HTERT RPE-1 (cell line): Measurements from ENCODE around the gene ATP4B.
"Not testable (repeated sequence)": the region's sequence is repeated elsewhere in the genome, so short reads cannot be mapped to it uniquely, and the experiment has no call there.

Experiments
- in situ Hi-C: fragments of 300-500 bp; cut with MboI; formaldehyde crosslinking; loops from 4 replicates; pipeline ENCODE4 v1.14.3; 2020; ENCODE audit warnings: low sequenced_read_pairs

ATP4B gene

GRCh38 chr13:113627136-113627535 lies 30.9 kb downstream of the ATP4B start:
- in situ Hi-C loops: no loop called here

DNA sequence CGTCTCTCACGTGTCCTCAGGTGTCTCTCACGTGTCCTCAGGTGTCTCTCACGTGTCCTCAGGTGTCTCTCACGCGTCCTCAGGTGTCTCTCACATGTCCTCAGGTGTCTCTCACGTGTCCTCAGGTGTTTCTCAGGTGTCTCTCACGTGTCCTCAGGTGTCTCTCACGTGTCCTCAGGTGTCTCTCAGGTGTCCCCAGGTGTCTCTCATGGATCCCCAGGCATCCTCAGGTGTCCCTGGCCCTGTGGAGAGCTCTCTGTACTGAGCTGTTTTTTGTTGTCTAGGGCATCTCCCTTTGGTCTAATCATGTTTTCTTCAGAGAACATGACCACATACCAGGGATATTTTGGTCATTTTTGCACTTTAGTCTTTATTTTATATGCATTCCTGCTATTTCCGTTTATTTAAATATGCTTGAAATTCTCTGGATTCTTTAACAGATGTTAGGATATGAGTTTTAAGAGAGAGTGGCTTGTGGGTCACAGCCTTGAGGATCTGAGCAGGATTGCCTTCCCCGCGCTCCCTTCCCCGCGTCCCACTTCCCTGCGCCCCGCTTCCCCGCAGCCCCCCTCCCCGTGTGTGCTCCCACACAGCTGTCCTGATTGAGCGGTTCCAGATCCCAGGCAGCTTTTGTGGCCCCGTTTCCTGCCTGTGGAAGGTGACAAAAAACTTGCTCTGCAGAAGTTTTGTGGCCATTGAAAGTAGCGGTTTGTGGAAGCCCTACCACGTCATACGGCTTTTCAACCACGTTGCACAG lies 31.9 kb downstream of the ATP4B start:
- in situ Hi-C loops: no loop called here

- in situ Hi-C loops: not testable (repeated sequence)
These were observed 33.2 kb downstream of the ATP4B start for GRCh38 chr13:113624640-113625304.

DNA sequence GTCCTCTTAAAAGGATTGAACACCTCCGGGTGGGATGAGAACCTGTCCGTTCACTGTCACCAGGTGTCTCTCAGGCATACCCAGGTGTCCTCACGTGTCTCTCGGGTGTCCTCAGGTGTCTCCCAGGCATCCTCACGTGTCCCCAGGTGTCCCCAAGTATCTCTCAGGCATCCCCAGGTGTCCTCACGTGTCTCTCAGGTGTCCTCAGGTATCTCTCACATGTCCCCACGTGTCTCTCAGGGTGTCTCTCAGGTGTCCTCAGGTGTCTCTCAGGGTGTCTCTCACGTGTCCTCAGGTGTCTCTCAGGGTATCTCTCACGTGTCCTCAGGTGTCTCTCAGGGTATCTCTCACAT lies 33.8 kb downstream of the ATP4B start:
- in situ Hi-C loops: no loop called here

DNA sequence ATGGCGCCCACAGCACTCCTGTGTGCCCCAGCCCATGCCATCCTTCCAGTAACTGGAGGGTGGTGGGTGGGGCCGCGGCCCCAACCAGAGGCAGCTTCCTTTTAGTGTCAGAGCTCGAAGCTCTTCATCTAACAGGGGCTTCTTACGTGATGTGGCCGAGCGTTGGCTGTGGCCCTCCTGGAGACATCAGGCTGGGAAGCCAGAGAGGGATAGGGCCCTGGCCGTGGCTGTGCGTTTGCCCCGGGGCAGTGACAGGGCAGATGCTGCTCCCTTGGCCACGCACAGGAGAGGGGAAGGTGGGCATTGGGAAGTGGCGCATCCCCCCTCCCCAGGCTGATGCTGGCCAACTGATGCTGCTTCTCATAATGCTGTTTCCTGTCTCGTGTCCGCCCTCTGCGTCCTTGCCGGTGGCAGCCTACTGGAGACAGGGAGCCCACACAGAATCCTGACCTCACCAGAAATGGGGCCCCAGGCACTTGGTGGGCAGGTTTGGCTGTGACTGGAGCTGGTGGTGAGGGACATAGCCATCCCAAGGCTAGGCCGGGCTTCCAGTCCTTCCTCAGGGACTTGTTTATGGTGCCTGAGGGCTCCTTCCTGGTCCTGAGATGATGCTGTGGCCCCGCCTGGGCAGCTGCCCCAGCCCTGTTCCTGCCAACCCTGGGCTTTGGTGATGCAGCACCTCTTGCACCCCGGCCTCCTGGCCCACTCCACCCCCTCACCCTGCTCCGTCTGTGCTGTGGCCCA lies 34.3 kb downstream of the ATP4B start:
- in situ Hi-C loops: no loop called here

DNA sequence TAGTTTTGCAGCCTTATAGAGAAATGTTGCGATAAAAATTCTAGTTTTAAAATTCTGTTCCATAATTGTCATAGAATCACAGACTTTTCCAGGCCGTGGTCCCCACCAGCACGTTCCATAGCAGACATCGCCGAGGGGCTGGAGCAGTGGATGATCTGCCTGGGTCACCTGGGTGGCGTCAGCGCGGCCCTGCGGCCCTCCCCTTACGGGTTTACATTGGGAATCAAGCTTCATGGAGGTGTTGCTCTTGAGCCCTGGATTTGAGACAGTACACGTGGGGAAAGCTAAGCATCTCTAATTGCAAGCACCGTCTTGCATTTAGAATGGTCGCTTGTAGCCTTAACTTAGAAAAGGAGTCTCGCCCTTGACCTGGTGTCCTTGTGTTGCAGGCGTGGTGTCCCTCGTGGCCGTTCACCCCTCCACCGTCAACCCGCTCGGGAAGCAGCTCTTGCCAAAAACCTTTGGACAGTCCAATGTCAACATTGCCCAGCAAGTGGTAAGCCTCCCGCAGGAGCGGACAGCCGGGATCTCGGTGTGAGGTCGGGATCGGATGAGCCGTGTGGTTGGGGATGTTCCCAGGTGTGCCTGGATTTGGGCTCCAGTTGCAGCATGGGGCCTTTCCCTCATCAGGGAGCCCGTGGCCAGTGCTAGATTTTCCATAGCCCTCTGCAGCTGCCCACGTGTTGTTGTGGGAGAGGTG lies 35.1 kb downstream of the ATP4B start:
- in situ Hi-C loops: no loop called here

DNA sequence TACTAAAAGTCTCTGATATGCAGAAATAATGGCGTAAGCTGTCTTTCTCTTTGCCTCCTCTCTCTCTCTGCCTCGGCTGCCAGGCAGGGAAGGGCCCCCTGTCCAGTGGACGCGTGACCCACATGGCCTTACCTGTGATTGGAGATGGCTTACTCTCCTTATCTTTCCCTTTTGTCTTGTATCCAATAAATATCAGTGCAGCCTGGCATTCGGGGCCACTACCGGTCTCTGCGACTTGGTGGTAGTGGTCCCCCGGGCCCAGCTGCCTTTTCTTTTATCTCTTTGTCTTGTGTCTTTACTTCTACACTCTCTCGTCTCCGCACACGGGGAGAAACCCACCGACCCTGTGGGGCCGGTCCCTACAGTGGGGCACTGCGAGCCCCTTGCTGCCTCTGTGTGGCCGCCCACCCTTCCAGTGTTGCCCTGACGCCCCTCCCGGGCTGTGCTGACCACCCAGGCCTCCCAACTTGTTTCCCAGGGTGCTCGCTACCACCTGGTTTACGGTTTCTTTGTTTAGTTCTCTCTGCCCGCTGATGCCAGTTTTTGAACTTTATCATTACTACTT lies 35.9 kb downstream of the ATP4B start:
- in situ Hi-C loops: not testable (repeated sequence)

DNA sequence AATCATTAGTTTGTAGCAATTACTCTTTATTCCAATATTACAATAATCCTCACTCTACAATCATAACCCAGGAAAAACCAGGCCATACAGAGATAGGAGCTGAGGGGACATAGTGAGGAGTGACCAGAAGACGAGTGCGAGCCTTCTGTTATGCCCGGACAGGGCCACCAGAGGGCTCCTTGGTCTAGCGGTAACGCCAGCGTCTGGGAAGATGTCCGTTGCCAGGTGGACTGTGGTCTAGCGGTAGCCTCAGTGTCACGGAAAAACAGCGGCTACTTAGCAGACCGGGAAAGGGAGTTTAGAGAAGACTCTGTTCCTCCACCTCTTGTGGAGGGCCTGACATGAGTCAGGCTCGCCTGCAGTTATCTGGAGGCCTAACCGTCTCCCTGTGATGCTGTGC lies 36.5 kb downstream of the ATP4B start:
- in situ Hi-C loops: not testable (repeated sequence)

- in situ Hi-C loops: no loop called here
These were observed 37.0 kb downstream of the ATP4B start for GRCh38 chr13:113621046-113621445.

DNA sequence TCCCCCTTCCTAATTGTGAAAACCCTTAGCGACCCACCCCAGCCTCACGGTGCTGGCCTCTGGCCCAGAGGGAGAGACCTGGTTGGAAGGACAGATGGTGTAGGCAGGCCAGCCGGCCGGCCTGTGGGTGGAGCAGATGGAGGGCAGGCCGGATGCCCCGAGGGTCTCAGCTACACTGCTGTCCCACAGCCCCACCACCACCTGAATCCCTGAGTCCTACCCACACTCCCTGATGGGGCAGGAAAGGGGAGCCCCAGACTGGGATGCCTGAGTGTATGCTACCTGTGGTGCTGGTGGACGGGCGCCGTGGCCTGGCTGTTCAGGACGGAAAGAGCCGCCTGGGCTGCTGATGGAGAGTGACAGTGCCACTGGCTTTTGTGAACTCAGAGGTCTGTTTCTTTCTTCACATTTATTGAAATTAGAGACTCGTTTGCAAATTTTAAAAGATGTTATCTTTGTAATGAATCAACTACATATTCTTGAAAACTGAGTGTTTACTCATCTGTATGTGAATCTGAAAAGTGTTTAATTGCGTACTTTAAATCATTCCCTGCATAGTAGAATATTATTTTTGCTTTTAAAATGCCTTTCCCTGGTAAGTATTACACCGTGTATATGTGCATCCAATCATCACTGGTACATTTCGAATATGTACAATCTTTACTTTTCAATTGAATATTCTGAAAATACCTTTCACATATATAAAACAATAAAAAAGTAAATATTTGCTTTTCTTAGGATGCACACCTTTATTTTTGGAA lies 37.8 kb downstream of the ATP4B start:
- in situ Hi-C loops: no loop called here

DNA sequence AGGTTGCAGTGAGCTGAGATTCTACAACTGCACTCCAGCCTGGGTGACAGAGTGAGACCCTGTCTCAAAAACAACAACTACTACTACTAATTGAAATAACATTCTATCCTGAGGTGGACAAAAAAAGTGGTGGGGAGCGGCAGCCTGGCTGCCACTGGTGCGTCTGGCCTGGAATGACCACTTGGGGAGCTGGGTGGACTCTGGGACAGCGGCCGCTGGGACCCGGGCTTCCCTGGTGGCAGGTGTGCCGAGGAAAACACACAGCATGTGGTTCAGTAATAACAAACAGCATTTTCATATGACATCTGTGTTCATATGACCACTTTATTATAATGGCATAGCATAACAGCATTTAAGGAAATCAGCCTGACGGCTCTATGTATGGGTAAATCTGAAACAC lies 39.5 kb downstream of the ATP4B start:
- in situ Hi-C loops: no loop called here

DNA sequence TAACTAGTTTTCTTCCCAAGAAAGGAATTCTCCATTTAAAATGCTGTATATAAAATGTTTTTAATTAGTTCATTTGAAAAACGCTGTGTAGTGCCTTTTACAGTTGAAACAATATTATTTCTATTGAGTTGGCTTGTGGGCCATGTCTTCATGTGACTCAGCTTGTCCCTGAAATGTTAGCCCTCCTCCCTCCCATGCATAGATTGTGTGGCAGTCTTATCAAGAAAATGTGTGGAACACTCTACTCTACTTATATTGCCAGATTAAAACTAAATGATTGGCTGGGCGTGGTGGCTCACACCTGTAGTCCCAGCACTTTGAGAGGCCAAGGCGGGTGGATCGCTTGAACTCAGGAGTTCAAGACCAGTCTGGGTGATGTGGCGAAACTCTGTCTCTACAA lies 40.0 kb downstream of the ATP4B start:
- in situ Hi-C loops: no loop called here

DNA sequence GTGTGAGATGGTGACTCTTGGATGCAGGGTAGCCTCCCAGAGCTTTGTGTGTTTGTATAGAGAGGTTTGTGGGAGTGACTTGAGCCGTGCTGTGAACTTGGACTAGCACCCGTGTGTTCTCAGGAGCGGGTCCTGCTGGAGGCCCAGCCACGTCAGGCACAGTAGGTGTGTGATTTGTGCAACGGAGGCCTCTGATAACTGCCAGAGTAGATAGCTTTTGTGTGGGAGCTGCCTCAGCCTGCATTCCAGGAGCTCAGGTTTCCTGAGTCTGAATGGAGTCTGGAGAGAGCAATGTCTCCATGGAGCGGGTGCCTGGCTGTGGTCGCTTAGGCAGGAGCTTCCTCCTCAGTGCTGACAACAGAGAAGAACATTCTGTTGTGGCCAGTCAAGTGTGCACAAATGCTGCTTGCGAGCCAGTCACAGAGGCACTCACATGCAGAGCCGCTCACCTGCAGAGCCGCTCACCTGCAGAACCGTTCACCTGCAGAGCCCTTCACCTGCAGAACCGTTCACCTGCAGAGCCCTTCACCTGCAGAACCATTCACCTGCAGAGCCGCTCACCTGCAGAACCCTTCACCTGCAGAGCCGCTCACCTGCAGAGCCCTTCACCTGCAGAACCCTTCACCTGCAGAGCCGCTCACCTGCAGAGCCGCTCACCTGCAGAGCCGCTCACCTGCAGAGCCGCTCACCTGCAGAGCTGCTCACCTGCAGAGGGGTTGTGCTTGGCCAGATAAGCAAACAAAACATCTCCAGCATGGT lies 40.8 kb downstream of the ATP4B start:
- in situ Hi-C loops: no loop called here

DNA sequence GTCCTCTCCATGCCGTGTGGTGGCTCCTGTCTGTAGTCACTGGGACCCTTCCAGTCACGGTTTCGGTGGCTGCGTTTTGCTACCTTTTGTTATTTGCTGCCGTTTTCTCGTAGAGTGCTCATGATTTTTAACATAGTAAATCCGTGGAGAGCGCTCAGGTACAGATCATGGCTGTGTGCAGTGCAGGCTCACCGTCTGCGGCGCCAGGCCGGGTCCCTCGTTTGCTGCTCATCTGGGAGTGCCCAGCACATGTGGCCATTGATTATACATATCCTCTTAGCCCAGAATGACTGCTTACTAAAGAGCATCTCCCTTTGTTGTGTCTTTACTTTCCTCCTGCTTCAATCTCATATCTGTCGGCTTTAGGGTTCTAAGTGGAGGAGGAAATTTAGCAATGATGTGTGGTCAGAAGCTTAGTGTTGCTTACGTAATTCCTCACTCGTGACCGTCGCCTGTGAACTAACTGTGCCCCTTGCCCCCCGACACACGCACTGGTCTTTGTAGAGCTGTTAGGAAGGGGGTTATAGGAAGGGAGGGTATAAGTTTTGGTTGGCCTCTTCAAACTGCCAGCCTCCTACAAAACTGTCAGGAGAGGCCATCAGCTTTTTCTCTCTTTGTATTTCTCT lies 41.6 kb downstream of the ATP4B start:
- in situ Hi-C loops: no loop called here

DNA sequence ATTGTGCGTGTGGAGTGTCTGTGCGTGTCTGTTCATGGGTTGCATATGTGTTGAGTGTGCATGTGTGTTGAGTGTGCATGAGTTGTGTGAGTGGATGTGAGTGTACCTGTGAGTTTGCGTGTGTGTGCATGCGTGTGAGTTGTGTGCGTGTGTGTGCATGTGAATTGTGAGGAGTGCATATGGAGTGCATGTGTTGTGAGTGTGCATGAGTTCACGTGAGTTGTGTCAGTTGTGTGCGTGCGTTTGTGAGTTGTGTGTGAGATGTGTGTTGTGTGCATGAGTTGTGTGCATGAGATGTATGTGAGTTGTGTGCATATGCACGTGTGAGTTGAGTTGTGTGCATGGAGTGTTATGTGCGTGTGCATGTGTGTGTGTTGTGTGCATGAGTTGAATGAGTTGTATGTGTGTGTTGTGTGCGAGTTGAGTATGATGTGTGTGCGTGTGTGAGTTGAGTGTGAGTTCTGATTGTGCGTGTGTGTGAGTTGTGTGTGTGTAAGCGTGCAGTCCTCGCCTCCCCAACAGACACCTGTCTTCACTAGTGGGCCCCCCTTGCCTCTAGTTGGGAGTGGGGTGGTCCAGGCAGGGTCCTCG lies 44.1 kb downstream of the ATP4B start:
- in situ Hi-C loops: no loop called here

DNA sequence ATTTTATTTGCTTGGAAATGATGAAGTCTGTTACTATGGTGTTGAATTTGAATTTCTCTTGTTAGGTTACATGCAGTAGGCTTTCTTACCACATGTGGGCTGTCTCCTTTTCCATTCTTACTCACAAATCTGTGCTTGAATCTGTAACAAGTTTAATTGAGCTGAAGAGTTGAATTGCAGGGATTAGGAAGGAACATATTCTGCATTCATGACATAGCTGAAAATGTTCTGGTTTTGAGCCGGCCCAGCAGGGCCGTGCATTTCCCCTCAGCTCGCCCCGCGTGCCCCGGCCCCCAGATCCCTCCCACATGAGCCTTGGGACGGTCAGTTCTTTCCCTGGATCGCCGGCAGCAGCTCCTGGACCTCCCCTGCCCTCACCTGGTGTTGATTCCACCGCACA lies 45.4 kb downstream of the ATP4B start:
- in situ Hi-C loops: no loop called here

DNA sequence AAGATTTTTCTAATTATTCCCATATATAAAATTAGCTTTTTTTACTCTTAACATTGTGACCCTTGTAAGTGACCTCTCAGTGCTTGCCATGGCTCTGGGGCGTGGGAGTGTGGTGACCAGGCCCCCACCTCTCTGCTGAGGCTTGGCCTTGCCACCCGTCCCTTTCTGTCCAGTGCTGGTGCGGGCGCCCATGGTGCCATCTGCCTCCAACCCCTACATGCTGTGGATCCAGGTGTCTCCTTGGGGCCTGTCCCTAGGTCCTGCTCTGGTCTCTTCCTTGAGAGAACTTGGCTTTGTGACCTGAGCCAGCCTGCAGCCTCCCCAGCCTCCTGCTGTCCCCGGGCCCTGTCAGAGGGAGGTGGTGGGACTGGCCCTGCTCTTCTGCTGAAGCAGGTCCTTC lies 46.0 kb downstream of the ATP4B start:
- in situ Hi-C loops: no loop called here

DNA sequence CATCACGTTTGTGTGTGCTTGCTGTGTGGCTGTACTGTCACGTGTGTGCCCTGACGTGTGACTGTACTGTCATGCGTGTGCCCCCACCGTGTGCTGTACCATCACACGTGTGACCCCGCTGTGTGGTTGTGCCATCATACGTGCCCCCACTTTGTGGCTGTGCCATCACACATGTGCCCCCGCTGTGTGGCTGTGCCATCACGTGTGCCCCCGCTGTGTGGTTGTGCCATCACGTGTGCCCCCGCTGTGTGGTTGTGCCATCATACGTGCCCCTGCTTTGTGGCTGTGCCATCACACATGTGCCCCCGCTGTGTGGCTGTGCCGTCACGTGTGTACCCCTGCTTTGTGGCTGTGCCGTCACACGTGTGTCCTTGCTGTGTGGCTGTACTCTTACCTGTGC lies 47.7 kb downstream of the ATP4B start:
- in situ Hi-C loops: no loop called here

DNA sequence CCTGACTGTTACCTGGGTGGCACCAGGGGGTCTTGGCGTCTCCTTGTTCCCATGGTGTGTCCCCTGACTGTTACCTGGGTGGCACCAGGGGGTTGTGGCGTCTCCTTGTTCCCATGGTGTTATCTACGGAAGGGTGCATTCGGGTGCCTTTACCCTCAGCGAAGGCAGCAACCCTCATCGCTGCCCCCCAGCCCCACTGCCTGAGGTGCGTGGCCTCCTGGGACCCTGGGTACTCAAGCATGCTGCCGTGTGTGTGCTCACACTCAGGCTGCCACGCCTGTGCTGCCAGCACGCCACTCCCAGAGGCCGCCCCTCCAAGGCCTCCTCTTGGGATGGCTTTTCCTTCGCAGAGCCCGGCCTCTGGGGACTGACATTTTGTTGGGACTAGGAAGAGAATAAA lies 48.4 kb downstream of the ATP4B start:
- in situ Hi-C loops: no loop called here
